ENCODE data around the gene RPL10L.

- no peak for TF ChIP-seq CTCF (IDR thresholded peaks at IDR 0.05 in 8 of 11, conservative IDR thresholded peaks at IDR 0.05 in 3 of 11)
- no peak for TF ChIP-seq POLR2A (IDR thresholded peaks at IDR 0.05)
- no peak for TF ChIP-seq POLR2AphosphoS5 (IDR thresholded peaks at IDR 0.05)
Observed at GRCh38 chr14:46626876-46627275, 24.7 kb downstream of the RPL10L start.
